Erythroblast (primary cell): Measurements from ENCODE around the gene FIP1L1.

ENCODE experiments used
- GATA1 ChIP-seq: IDR thresholded peaks from 2 replicates; pipeline ENCODE4 v1.6.1; 2011; ENCODE audit warnings: low read depth, mild to moderate bottlenecking, control low read depth, low read length, moderate library complexity
- POLR2A ChIP-seq: IDR thresholded peaks from 2 replicates; pipeline ENCODE4 v1.6.1; 2011; ENCODE audit warnings: mild to moderate bottlenecking, low read length

- TF ChIP-seq POLR2A (no peak), GATA1 (no peak)
These were observed 16.0 kb upstream of the FIP1L1 start for GRCh38 chr4:53361451-53361850.
